ENCODE measurements around the gene PHYKPL.
"Not testable (repeated sequence)": the region's sequence is repeated elsewhere in the genome, so short reads cannot be mapped to it uniquely, and the experiment has no call there.

PHYKPL gene

GRCh38 chr5:178205749-178206047 lies 26.9 kb downstream of the PHYKPL start:
- no peak for DNase-seq

DNA sequence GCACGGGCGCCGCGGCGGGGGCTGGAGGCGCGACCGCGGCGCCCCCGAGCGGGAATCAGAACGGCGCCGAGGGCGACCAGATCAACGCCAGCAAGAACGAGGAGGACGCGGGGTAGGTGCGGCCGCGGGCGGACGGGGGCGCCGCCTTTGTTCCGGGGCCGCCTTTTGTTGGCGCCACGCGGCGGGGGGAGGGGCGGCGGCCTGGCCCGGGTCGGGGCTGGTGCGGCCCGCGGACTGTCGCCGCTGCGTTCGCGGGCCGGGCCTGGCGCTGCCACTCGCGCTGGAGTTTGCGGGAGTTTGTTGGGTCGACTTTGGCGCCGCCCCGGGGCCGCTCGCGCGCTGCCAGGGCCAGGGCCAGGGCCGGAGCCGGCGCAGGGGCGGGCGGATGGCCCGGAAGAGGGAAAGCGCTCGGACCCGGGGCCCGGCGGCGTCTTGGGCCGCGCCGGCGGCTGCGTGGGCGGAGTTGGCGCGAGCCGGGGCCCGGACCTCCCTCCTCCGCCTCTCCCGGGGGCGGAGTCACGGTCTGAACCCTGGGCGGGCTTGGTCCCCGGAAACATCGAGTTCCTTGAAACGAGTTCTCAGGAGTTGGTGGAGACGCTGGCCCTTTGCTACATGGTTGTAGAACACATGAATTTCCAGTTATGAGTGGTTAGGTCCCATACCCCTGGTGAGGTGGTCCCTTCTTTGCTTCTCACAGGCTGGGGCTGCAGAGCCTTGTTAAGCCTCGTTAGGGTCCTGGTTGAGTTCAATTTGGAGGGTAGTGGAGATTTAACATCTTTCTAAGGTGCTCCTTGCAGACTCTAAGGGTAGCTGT lies 27.5 kb downstream of the PHYKPL start:
- peak; percentile 87 for DNase-seq

GRCh38 chr5:178204182-178204934 lies 28.2 kb downstream of the PHYKPL start, which contains the start of gene HNRNPAB:
TSS of gene HNRNPAB (plus strand) at chr5:178204533. CDS start at chr5:178204838, 305 bp downstream.
- peak; percentile 98 for DNase-seq

GRCh38 chr5:178203670-178204181 lies 28.9 kb downstream of the PHYKPL start:
- peak; percentile 70 for DNase-seq

GRCh38 chr5:178202541-178202940 lies 30.1 kb downstream of the PHYKPL start:
- DNase-seq, result no peak

GRCh38 chr5:178201927-178202235 lies 30.7 kb downstream of the PHYKPL start:
- DNase-seq, result no peak

DNA sequence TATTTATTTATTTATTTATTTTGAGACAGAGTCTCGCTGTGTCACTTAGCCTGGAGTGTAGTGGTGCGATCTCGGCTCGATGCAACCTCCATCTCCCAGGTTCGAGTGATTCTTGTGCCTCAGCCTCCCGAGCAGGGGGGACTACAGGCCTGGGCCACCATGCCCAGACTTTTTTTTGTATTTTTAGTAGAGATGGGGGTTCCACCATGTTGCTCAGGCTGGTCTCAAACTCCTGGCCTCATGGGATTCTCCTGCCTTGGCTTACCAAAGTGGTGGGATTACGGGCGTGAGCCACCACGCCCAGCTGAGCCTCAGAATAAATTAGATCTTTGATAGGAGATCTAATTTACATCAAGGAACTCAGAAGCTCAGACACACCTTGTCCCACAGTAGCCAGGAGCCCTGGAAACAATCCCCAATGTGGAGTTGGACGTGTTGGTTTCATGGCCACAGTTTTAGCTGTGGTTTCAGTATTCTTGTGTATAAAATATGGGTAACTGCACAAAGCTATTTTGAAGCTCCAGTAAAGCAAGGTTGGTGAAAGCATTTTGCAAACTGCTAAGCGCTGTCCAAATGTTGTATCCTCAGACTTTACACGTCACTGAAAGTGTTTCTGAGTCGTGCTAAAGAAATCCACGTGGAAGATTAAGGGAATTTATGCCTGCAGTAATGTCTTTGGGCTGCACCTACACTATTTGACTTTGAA lies 31.2 kb downstream of the PHYKPL start:
- DNase-seq, result no peak

GRCh38 chr5:178199581-178200434 lies 32.8 kb downstream of the PHYKPL start:
- DNase-seq, result no peak

DNA sequence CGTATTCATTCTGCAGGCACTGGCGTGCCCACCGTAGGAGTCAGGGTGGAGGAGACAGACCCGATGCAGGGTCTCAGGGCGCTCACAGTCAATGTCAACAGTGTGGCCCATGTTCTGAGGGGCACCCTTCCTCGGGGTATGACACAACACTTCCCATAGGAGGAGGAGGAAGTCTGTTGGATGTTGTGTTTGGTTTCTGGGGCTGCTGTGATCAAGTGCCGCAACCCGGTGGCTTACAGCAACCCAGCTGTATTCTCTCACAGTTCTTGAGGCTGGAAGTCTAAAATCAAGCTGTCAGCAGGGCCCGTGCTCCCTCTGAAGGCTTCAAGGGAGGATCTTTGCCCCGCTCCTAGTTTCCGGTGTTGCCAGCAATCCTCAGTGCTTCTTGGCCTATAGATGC lies 33.9 kb downstream of the PHYKPL start:
- no peak for DNase-seq

DNA sequence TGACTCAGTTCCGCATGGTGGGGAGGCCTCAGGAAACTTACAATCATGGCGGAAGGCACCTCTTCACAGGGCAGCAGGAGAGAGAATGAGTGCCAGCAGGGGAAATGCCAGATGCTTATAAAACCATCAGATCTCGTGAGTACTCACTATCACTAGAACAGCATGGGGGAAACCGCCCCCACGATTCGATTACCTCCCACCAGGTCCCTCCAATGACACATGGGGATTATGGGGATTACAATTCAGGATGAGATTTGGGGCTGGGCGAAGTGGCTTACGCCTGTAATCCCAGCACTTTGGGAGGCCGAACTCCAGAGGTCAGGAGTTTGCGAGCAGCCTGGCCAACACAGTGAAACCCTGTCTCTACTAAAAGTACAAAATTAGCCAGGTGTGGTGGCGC lies 34.5 kb downstream of the PHYKPL start:
- DNase-seq, result not testable (repeated sequence)

DNA sequence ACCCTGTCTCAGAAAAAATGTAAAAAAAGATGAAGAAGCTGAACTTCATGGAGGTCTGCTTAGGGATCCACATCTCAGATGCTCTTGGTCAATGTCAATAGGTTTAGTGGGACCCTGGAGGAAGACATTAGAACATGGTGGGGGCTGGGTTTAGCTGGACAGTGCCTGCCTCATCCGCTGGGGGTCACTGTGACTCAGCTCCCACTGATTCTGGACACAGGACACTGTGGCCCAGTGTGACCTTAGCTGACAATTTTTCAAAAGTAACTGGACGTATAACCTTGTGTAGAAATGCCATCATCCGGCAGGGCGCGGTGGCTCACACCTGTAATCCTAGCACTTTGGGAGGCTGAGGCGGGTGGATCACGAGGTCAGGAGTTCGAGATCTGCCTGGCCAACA lies 35.6 kb downstream of the PHYKPL start:
- no peak for DNase-seq

- no peak for DNase-seq
These were observed 36.3 kb downstream of the PHYKPL start for GRCh38 chr5:178196281-178196812.

DNA sequence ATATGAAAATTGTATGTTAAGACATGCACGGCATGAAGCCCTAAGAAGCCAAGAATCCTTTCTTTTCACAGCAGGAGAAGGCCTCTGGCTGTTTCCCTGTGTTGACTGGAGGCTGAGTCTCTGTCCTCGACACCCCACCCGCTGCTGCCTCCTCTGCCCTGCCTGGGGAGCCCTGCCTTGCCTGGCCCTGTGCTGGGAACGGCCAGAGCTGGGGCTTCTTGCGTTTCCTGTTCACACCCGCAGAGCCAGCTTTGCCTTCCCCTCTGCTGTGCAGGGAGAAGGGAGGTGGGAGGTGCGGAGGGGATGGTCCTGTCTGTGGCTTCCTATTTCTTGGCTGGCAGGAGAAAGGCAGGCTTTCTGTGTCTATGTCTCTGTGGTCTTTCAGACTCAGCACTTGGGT lies 38.6 kb downstream of the PHYKPL start:
- DNase-seq, result no peak

DNA sequence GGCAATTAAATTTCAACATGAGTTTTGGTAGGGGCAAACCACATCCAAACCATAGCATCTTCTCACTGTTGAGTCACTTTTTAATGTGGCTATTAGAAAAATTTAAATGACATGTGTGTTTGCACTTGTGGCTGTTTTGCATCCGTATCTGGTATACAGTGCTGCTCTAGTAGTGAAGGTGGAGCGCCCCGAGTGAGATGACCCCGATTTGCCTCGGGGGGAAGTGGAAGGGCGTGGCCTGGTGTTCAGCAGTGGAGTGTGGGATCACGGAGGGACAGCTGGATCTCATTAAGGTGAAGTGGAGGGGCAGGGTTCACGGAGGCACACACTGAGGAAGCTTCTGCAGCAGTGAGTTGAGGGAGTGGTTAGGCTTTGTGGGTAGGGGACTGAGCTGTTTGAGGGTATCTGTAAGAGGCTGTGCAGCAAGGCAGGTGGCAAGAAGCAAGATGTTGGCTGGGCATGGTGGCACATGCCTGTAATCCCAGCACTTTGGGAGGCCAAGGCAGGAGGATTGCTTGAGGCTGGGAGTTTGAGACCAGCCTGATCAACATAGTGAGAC lies 39.3 kb downstream of the PHYKPL start:
- no peak for DNase-seq

DNA sequence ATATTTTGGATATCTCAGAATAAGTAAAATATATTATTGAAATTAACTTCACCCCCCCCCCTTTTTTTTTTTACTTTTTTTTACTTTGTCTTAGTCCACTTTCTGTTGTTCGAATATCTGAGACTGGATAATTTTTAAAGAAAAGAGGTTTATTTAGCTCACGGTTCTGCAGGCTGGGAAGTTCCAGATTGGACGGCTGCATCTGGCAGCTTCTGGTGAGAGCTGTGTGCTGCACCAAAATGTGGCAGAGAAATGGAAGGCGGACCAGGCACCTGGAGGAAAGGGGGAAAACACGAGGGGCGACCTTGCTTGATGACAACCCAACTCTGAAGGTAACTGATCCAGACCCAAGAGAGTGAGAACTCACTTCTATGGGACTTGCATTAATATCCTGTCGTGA lies 39.8 kb downstream of the PHYKPL start:
- DNase-seq, result no peak

DNA sequence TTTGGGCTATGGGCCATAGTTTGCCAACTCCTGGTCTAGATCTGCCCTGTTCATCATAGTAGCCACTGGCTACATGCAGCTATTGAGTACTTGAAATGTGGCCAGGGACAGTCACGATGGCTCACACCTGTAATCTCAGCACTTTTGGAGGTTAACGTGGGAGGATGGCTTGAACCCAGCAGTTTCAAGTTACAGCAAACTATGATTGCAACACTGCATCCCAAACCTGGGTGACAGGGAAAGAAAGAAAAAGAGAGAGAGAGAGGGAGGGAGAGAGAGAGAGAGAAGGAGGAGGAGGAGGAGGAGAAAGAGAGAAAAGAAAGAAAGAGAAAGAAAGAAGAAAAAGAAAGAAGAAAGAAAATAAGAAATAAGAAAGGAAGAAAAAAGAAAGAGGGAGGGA lies 40.4 kb downstream of the PHYKPL start:
- DNase-seq, result no peak

DNA sequence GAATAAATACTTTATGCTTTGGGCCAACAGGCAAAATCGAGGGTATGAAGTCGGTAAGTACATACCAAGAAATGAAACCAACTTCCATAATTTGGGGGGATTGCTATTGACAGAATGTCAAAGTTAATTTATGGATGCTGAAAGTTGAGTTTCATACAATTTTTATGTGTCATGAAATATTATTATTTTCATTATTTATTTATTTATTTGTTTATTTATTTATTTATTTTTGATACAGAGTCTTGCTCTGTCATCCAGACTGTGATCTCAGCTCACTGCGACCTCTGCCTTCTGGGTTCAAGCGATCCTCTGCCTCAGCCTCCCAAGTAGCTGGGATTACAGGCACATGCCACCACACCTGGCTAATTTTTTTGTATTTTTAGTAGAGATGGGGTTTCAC lies 40.9 kb downstream of the PHYKPL start:
- no peak for DNase-seq

DNA sequence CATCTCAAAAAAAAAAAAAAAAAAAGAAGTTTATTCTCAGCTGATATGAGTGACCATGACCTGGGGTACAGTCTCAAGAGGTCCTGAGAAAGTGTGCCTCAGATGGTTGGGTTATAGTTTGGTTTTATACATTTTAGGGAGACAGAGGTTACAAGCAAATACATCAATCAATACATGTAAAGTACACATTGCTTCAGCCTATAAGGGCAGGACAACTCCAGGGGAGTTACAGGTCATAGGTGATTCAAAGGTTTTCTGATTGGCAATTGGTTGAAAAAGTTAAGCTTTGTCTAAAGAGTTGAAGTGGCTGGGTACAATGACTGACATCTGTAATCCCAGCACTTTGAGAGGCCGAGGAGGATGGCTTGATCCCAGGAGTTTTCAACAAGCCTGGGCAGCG lies 43.2 kb downstream of the PHYKPL start:
- DNase-seq, result no peak

- no peak for DNase-seq
These were observed 45.6 kb downstream of the PHYKPL start, which contains the start of gene GMCL2 for GRCh38 chr5:178187014-178187413. TSS of gene GMCL2 (minus strand) at chr5:178187371. CDS start at chr5:178187299, 72 bp downstream.

DNA sequence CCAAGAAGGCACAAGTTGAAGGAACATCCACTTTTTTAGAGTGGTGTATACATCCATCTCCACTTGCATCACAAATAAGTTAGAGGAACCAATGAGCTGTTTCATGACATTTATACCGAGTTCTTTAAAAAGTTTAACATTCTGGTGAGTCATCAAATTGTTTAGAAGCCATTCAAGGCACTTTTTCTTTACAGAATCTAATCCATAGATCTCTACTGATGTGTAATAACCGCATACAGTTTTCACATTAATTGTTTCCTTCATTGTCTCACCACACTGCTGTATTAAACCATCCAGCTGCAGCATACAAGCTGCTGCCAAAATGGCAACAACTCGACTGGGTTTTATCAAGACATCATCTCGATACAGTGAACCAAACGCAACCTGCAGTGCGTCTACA lies 46.2 kb downstream of the PHYKPL start:
- DNase-seq, result no peak

- DNase-seq, result peak; percentile 13
These were observed 50.3 kb downstream of the PHYKPL start for GRCh38 chr5:178182158-178182876.
